GM08714 (cell line): ENCODE data around the gene ANKMY1.
"Not testable (repeated sequence)": the region's sequence is repeated elsewhere in the genome, so short reads cannot be mapped to it uniquely, and the experiment has no call there.

Experiments
- H3K4me3 ChIP-seq: fragments of 200-500 bp; sonication (Bioruptor generic); 2 replicates; pipeline ENCODE4 v1.5.1; 2014; ENCODE audit warnings: mild to moderate bottlenecking, low read length, inconsistent platforms
- ZNF274 ChIP-seq: IDR thresholded peaks from 2 replicates; pipeline ENCODE4 v1.6.1; 2012; ENCODE audit warnings: mild to moderate bottlenecking, low read depth, low read length

ANKMY1 gene

DNA sequence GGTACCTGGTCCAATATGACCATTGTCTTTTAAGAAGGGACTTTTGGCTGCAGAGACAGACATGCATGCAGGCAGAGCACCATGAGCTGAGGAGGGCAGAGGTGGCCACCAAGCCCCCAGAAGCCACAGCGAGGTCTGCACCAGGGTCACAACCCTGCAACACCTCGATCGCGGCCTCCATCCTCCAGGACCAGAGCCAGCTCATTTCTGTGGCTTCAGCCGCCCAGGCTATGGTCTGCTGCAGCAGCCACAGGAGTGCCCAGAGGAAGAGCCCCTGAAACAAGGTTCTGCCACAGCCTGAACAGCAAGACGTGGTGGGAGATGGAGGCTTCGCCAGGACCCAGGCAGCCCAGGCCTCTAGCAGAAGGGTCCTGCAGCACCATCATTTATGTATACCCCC lies 53.9 kb downstream of the ANKMY1 start:
- TF ChIP-seq ZNF274, result no peak
- H3K4me3 ChIP-seq, result no peak overlapping the region

DNA sequence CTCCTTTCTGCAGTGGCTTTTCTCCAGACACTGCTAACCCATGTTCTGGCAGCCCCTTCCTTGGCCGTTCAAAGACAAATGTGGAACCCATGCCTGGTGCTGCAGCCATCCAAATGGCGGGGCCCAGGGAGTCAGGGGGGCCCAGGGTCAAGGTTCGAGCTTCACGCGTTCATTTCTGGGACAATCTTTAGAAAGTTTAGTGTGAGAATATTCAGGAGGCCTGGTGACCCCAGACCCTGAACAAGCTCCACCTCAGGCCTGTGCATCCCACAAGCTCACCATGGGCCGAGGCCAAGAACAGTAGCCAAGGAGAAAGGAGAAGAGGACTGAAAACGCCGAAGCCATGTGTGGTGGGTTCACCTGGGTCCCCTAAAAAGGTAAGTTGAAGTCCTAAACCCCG lies 54.4 kb downstream of the ANKMY1 start:
- TF ChIP-seq ZNF274, result no peak

DNA sequence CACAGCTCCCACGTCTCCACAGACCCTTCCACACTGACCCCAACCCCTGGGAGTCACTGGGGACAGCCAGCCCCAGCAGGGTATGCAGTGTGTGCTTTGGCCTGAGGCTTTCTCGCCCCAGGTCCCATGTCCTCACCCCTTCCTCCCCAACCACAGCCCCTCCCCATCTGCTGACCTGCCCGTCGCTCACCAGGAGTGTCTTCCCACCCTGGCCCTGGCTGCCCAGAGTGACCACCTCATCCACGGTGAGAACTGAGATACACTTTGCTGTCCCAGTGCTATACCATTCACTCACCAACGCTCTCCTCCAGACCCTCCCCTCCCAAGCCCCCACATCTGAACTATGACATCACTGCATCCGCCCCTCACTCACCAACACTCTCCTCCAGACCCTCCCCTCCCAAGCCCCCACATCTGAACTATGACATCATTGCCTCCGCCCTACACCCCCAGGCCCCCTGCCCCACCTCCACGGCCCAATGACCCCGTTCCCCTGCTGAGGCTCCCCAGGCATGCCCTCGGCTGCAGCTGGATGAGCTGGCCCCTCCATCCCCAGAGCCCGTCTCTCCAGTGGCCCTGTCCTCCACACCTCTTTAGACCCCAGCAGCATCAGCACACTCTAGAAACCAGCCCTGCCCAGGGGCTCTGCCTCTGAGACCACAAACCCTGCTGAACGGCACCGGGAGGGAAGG lies 55.2 kb downstream of the ANKMY1 start:
- TF ChIP-seq ZNF274, result no peak
- no peak overlapping the region for H3K4me3 ChIP-seq

More for the DNA sequence above, 54.4 kb downstream of the ANKMY1 start:
- no peak overlapping the region for H3K4me3 ChIP-seq

DNA sequence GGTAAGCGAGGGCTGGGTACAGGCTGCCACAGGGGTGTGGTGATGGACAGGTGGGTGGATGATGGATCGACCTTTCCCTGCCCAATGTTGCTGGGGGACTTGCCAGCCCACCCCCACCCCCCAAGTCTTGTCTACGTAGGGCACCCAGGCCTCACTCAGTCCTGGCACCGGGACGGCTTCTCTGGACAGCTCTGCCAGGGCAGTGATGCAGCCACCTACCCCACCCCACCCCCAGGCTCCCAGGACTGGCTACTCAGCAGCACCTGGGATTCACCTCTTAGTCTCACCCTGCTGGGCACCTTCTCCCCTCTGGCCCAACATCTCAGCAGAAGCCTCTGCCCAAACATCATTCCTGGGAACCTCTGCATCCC lies 55.7 kb downstream of the ANKMY1 start:
- no peak for TF ChIP-seq ZNF274
- no peak overlapping the region for H3K4me3 ChIP-seq

DNA sequence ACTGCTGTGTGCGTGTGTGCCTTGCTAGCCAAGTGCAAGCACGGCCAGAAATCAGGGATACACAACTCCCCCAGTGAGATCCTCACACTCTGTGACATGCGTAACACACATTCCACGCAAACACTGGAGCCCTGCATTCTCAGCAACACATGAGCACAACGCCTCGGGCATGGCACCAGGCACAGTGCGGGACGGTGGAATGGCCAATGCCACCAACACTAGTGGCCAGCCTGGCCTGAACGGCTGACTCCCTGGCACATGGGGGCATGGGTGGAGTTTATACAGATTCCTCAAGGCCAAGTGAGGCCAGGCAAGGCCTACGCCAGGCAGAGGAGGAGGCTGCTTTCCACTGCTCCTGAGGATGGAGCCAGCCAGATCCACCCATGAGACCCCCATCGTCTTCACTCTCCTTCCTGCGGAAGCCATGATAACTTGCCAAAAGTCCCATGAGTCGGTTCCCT lies 56.2 kb downstream of the ANKMY1 start:
- no peak overlapping the region for H3K4me3 ChIP-seq
- TF ChIP-seq ZNF274, result no peak

DNA sequence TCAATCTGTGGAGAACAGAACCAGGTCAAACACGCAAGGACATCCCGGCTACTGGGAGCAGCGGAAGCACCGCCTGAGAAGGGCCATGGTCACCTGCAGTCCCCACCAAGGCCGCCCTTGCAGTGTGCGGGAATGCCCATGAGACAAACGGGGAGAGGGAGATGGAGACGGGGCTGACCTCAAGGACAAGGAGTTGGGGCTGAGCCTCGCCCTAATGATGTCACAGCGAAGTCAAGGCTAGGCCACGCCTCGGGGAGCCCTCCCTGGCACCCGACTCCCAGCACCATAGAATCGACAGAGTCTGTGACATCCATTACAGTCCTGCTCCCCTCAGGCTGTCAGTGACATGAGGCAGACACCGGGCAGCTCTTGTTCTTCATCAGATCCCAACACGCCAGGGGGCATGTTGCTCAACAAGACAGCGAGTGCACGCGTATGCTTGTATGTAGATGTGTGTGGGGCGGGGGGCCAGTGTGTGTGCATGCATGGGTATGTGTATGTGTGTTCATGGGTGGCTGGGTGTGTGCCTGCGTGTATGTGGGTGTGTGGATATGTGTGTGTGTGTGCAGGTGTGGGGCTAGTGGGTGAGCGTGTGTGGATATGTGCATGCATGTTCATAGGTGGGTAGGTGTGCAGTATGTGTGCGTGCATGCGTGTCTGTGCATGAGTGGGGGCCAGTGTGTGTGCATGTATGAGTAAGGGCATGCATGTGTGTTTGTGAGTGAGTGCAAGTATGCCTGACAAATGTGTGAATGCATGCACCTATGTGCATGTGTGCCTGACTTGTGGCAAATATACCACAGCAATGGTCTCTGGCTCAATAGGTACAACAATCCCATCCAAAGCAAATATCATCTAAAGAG lies 57.0 kb downstream of the ANKMY1 start:
- H3K4me3 ChIP-seq, result no peak overlapping the region
- TF ChIP-seq ZNF274, result no peak

DNA sequence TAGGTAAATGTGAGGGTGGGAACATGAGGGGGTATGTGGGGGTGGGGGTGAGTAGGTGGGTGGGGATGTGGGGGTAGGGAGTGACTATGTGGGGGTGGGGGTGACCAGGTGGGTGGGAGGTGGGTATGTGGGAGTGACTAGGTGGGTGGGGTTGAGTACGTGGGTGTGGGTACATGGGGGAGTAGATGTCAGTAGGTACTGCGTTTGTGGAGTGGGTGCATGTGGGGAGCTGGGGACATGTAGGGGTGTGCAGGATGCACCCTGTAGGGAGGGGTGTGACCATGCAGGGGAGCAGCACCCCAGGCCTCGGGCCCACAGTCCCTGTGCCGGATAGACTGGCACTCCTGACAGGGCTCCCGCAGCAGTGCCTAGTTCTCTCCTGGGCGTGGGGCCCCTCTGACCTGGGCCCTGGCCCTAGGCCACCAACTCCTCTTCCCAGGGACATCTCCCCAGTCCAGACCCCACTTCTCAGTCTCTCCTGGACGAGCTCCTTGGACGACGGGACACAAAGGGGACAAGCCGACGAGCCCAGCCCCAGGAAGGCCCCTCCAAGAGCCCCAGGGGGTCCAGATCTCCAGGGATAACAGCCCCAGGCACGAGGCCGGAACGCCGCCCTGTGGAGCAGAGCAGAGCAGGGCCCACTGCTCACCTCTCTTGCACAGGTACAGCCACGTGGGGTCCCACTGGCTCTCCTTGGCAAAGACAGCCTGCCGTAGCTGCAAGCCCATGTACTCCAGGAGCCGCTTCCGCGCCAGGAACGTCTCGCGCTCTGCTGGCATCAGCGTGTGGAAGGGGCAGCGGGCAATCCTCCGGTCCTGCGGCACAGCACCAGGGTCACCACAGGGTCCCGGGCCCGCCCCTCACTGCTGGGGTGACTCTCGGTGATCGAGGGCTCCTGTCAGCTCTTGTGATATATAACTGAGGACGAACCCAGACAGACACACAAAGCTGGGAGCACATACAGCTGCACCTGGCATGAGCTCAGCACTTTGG lies 58.2 kb downstream of the ANKMY1 start:
- no peak for TF ChIP-seq ZNF274
- no peak overlapping the region for H3K4me3 ChIP-seq

DNA sequence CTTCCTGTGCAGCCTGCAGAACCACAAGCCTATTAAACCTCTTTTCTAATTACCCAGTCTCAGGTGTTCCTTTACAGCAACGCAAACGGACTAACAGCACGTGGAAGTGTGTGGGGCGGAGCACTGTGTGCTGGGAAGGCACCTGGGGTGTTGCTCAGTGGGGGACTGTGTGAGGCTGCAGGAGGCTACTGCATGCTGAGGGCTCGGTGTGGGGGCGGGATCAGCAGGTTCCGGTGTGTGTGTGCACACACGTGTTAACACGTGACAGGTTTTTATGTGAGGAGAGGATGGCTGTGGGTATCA lies 58.9 kb downstream of the ANKMY1 start:
- no peak overlapping the region for H3K4me3 ChIP-seq
- TF ChIP-seq ZNF274, result no peak

DNA sequence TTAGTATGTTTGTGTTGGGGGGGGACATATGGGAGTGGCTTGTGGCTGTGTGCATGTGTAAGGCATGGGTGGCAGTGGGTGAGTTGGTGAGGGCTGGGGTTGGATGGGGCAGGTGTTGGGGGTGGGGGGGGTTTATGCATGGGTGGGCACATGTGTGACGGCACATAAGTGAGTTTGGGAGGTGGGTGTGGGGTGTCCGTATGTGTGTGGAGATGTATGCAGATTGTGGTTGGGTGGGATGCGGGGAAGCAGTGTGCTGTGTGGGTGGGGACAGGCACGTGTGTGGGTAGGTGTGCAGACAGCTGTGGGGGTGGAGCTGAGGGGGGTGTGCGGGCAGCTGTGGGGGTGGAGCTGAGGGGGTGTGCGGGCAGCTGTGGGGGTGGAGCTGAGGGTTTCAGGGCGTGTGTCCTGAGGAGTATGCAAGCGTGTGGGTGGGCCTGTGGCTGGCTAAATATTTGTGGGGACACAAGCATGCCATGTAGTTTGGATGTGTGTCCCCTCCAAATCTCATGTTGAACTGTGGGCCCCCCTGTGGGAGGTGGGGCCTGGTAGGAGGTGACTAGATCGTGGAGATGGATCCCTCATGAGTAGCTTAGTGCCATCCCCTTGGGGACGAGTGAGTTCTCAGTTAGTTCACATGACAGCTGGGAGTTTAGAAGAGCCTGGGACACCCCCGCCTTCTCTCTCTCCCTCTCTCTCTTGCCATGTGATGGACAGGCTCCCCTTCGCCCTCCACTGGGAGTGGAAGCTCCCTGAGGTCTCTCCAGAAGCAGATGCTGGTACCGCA lies 59.4 kb downstream of the ANKMY1 start:
- no peak overlapping the region for H3K4me3 ChIP-seq
- TF ChIP-seq ZNF274, result no peak

DNA sequence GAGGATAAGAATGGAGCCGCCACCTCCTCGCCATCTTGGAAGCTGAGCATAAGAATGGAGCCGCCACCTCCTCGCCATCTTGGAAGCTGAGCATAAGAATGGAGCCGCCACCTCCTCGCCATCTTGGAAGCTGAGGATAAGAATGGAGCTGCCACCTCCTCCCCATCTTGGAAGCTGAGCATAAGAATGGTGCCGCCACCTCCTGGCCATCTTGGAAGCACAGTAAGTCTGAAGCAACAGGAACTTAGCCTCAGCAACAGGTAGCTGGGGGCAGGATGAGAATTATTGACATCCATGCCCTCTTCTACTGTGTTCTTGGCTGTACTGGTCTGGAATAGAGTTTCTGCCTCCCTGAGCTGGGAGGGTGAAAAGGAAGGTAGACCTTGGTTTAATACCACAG lies 60.7 kb downstream of the ANKMY1 start:
- not testable (repeated sequence) for H3K4me3 ChIP-seq

DNA sequence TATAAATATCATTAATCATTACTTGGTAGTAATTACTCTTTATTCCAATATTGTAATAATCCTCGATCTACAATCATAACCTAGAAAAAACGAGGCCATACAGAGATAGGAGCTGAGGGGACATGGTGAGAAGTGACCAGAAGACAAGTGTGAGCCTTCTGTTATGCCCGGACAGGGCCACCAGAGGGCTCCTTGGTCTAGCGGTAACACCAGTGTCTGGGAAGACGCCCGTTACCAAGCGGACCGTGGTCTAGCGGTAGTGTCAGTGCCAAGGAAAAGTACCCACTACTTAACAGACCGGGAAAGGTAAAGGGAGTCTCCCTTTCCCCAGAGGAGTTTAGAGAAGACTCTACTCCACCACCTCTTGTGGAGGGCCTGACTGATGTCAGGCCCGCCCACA lies 62.8 kb downstream of the ANKMY1 start:
- H3K4me3 ChIP-seq, result not testable (repeated sequence)

DNA sequence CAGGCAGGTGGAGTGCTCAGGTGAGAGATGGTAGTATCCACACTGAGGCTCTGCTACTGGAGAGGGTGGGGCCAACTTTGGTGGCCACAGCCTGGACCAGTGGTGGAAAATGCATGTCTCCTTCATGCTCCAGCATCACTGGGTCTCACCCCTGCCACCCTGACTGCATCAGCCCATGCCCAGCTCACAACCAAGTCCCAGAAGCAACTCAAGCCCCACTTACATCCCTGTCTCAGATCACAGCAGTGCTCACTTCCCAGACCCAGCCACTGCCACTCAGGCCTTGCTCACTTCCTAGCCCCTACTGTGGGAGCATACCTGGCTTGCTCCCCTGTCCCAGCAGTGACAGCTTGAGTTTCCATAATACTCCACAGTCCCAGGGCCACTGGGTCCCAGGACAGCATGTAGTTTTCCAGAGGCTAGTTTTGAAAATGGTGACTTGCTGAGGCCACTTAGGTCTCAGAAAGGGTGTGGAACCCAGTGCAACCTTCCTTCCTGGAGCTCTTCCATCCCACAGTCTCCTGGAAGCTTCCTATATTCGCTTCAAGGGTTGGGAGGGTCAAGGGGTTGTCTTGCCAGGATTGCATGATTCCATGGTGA lies 63.5 kb downstream of the ANKMY1 start:
- H3K4me3 ChIP-seq, result no peak overlapping the region
- TF ChIP-seq ZNF274, result no peak

DNA sequence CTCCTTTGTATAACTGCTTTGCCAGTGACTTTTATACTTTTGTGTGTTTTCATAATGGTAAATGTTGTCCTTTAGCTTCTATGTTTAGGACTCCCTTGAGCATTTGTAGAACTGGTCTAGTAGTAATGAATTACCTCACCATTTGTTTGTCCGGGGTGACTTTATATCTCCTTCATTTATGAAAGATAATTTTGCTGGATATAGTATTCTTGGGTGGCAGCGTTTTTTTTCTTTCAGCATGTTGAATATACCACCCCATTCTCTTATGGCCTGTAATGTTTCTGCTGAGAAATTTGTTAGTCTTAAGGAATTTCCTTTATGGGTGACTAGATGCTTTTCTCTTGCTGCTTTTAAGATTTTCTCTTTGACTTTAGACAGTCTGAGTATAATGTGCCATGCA lies 66.3 kb downstream of the ANKMY1 start:
- H3K4me3 ChIP-seq, result no peak overlapping the region
- no peak for TF ChIP-seq ZNF274
